Uterus (tissue), 4 donors: ENCODE results near the gene COL6A3. TPM values are rescaled to one million over a fixed set of nuclear protein-coding genes. Genes with fewer than 3 reads are reported as not detected.

Experiments used
- DNase-seq, 2 donors: peaks; one replicate each; pipeline ENCODE4 v3.0.0-alpha.2; 2019 to 2020
- H3K27ac ChIP-seq, 2 donors: fragments of 200-600 bp; sonication (generic); 1 replicate in 1 of 2; 2 replicates in 1 of 2; pipeline ENCODE4 v1.5.1; 2016 to 2018
- H3K27me3 ChIP-seq, 2 donors: fragments of 200-600 bp; sonication (generic); one replicate each; pipeline ENCODE4 v1.5.1; 2018 to 2019; ENCODE audit warnings: control low read depth in 1 of 2
- H3K36me3 ChIP-seq, 2 donors: fragments of 200-600 bp; sonication (generic); one replicate each; pipeline ENCODE4 v1.5.1; 2019; ENCODE audit warnings: control low read depth in 1 of 2
- H3K4me1 ChIP-seq, 2 donors: fragments of 200-600 bp; sonication (generic); one replicate each; pipeline ENCODE4 v1.5.1; 2018 to 2019; ENCODE audit warnings: control low read depth in 1 of 2
- H3K4me3 ChIP-seq, 2 donors: fragments of 200-600 bp; sonication (generic); 1 replicate in 1 of 2; 2 replicates in 1 of 2; pipeline ENCODE4 v1.5.1; 2018 to 2019; ENCODE audit warnings: mild to moderate bottlenecking in 1 of 2
- H3K9me3 ChIP-seq, 2 donors: fragments of 200-600 bp; sonication (generic); one replicate each; pipeline ENCODE4 v1.5.1; 2019; ENCODE audit warnings: control low read depth in 1 of 2
- POLR2A ChIP-seq, 2 donors: fragments of 450-650 bp; IDR thresholded peaks; one replicate each; pipeline ENCODE4 v1.6.1; 2016; ENCODE audit warnings: antibody characterized with exemption in 2 of 2, mild to moderate bottlenecking in 1 of 2, moderate library complexity in 1 of 2
- intact Hi-C: fragments of 100-400 bp; cut with DNase I; formaldehyde crosslinking; loops from one replicate; pipeline ENCODE4 v1.15.1; 2023; ENCODE audit warnings: low total_unique reads
- total RNA-seq, 4 donors: library from RNA; depleted of rRNA in 3 of 4; stranded (reverse); fragments of >200 nt in 3 of 4; gene quantifications; one replicate each; pipeline versions ENCODE4 v1.1.0 to v1.2.4, GENCODE V29; 2014 to 2023
- TF ChIP-seq, protein P1 (sequence below), 4 experiments: fragments of 200-600 bp in 2 of 4; fragments of 450-650 bp in 2 of 4; sonication (generic) in 2 of 4; IDR thresholded peaks; one replicate each; pipeline ENCODE4 v1.5.1; 2016 to 2019; ENCODE audit warnings: antibody characterized with exemption in 4 of 4, mild to moderate bottlenecking in 2 of 4, moderate library complexity in 1 of 4
- donor health status: DM: yes; HTN: yes; CAD: no.

The COL6A3 gene
- total RNA-seq, 4 donors from 2014 or later: 164 to 1,719 (median 447) TPM

DNA sequence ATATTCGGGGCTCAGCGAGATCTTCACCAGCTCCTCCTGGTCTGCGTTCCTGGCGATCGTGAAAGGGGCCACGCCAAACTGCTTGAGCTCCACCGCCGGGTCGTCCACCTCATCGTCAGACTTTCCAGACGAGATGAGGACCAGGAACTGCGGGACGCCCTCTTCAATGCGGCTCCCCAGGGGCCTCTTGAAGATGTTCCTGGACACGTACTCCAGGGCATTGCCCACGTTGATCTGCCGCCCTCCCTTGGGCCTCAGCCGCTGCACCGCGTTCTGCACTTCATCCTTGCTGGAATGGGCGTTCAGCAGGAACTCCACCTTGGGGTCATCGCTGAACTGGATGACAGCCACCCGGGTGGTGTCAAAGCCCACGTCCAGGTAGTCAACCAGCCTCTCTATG lies 42.1 kb downstream of the COL6A3 start:
- no peaks in the 10 kb centered on the region for H3K4me1 ChIP-seq
- H3K36me3 ChIP-seq: no peaks in the 10 kb centered on the region
- DNase-seq: no peak
- H3K27ac ChIP-seq: peak overlapping the region in 1 of 2 donors; percentile 9
- no peaks in the 10 kb centered on the region for H3K9me3 ChIP-seq
- H3K4me3 ChIP-seq: no peak overlapping the region
- H3K27me3 ChIP-seq: no peaks in the 10 kb centered on the region
- TF ChIP-seq, protein P1, sequence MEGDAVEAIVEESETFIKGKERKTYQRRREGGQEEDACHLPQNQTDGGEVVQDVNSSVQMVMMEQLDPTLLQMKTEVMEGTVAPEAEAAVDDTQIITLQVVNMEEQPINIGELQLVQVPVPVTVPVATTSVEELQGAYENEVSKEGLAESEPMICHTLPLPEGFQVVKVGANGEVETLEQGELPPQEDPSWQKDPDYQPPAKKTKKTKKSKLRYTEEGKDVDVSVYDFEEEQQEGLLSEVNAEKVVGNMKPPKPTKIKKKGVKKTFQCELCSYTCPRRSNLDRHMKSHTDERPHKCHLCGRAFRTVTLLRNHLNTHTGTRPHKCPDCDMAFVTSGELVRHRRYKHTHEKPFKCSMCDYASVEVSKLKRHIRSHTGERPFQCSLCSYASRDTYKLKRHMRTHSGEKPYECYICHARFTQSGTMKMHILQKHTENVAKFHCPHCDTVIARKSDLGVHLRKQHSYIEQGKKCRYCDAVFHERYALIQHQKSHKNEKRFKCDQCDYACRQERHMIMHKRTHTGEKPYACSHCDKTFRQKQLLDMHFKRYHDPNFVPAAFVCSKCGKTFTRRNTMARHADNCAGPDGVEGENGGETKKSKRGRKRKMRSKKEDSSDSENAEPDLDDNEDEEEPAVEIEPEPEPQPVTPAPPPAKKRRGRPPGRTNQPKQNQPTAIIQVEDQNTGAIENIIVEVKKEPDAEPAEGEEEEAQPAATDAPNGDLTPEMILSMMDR (IDR thresholded peaks at IDR 0.05): no peak
- TF ChIP-seq POLR2A (IDR thresholded peaks at IDR 0.05): no peak
- intact Hi-C loops: no loop called here

DNA sequence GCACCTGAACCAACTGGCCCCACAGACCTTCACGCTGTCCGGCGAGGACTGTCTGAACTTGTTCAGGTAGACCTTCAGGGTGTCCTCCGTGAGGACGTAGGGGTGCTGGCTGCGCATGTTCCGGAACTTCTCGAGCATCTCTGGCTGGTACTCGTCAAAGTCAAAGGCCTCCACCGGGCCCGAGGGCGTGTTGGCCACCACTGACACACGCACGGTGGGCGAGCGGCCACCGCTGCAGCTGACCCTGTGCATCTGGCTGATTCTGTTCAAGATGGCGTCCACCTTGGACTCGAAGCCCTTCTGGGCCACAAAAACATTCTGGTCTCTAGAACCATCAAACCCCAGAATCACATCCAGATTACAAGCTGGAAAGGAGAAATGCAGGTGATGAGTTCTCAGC lies 48.3 kb downstream of the COL6A3 start:
- H3K9me3 ChIP-seq: no peaks in the 10 kb centered on the region
- TF ChIP-seq POLR2A (IDR thresholded peaks at IDR 0.05): no peak
- TF ChIP-seq, protein P1 (IDR thresholded peaks at IDR 0.05): no peak
- H3K27me3 ChIP-seq: no peaks in the 10 kb centered on the region
- DNase-seq: no peak
- peak overlapping the region in 1 of 2 donors; percentile 39 for H3K27ac ChIP-seq
- no peaks in the 10 kb centered on the region for H3K36me3 ChIP-seq
- no peaks in the 10 kb centered on the region for H3K4me1 ChIP-seq
- intact Hi-C loops: no loop called here
- no peak overlapping the region for H3K4me3 ChIP-seq

DNA sequence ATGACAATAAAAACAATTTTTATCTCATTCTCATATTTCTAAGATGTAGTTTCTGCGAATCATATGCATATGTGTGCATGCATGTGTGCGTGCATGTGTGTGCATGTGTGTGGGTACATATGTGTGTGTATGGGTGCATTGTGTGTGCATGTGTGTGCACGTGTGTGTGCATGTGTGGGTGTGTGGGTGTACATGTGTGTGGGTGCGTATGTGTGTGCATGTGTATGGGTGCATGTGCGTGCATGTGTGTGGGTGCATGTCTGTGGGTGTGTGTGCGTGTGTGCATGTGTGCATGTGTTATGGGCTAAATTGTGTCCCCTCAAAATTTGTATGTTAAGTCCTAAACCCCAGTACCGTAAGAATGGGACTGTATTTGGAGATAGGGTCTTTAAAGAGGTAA lies 49.3 kb downstream of the COL6A3 start:
- TF ChIP-seq, protein P1 (IDR thresholded peaks at IDR 0.05): no peak
- TF ChIP-seq POLR2A (IDR thresholded peaks at IDR 0.05): no peak
- no peaks in the 10 kb centered on the region for H3K36me3 ChIP-seq
- H3K9me3 ChIP-seq: no peaks in the 10 kb centered on the region
- H3K27me3 ChIP-seq: no peaks in the 10 kb centered on the region
- no peaks in the 10 kb centered on the region for H3K4me1 ChIP-seq
- no peak for DNase-seq
- peak overlapping the region in 1 of 2 donors; percentile 39 for H3K27ac ChIP-seq
- intact Hi-C loops: no loop called here
- H3K4me3 ChIP-seq: no peak overlapping the region

DNA sequence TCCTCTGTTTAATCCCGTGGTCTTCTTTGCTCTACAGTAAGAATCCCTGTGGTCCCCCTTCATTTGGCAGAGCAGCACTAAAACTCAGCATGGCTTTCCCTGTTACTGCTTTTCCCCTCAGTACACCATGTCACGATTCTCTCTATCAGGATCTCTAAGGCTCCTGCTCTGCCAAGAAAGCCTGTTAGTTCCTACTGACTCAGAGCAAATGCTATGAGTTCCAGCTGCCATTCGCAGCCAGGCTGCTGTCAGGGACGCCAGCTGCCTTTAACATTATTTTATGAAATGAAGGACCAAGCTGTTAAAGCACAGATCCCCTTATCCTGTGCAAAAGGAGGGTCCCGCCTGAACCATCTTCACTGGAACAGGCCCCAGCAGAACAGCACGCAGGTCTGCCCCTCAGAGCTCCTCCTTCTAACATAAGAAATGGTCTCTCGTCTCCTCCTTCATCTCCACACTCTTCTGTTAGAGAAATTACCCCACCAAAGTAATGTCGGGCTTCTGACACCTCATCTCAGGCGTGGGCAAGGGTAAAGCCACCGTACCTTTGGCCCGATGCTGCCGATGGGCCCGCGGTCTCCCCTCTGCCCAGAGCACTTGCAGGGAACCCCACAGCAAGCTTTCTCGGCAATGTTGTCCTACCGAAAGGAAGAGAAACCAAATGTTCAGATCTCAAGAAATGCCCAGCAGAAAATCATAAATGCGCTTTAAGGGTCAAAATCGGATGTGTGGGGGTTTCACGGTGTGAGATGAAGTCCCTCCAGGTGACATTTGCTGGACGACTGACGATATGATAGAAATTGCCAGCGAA lies 52.6 kb downstream of the COL6A3 start:
- TF ChIP-seq, protein P1 (IDR thresholded peaks at IDR 0.05): no peak
- TF ChIP-seq POLR2A (IDR thresholded peaks at IDR 0.05): no peak
- DNase-seq: no peak
- H3K27ac ChIP-seq: peak overlapping the region; percentile 63 to 83
- no peaks in the 10 kb centered on the region for H3K27me3 ChIP-seq
- H3K9me3 ChIP-seq: no peaks in the 10 kb centered on the region
- intact Hi-C loops: no loop called here
- no peak overlapping the region for H3K4me3 ChIP-seq
- H3K36me3 ChIP-seq: no peaks in the 10 kb centered on the region
- no peaks in the 10 kb centered on the region for H3K4me1 ChIP-seq

DNA sequence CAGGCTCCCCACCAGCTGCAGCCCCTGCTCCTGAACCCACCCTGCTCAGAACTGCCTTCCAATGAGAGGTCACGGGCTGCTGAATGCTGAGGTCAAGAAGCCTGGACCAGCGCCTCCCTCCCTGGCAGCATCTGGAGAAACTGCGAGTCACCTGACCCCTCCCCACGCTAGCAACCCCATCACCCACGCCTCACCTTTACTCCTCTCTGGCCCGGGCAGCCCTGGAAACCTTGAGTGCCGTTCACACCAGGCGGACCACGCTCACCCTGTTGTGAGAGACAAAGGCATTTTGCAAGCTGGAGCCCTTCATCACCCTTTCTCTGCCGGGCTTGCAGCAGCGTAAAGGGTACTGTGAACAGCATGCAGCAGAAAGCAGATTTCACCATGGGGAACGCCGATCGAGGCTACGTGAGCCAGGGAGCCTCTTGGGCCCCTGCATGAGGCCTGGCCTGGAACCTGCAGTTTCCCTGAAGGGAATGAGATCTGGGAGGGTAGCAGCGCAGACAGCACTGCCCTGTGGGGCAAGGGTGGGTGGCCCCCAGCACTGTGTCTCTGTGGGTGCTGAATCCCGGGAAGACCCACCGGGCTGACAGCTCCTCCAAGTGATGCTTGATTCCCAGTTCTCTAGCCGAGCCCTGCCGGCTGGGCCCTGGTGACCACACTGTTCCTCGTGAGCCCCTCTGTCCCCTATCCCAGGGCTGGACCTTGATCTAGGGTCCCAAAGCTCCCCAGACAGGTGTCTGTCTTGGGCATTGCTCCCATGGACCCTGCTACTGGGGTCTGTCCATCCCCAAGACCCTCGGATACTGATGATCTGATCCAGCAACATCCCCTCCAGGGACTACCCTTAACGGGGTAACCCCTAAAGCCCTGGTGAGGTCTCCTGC lies 53.8 kb downstream of the COL6A3 start:
- Histone ChIP-seq H3K4me1 (no peaks in the 10 kb centered on the region), H3K27me3 (no peaks in the 10 kb centered on the region), H3K36me3 (no peaks in the 10 kb centered on the region), H3K4me3 (no peak overlapping the region), H3K9me3 (no peaks in the 10 kb centered on the region), H3K27ac (peak overlapping the region; percentile 63 to 83)
- intact Hi-C loops: no loop called here
- no peak for DNase-seq
- TF ChIP-seq POLR2A (IDR thresholded peaks at IDR 0.05): no peak
- TF ChIP-seq, protein P1 (IDR thresholded peaks at IDR 0.05): no peak
